KMS-11 (cell line): ENCODE measurements around the gene CDH4.

Experiments used
- H2AFZ ChIP-seq: fragments of 200-600 bp; sonication (generic); 2 replicates; pipeline ENCODE4 v1.6.1; 2016; ENCODE audit warnings: antibody characterized with exemption, mixed run types, low read depth
- H3K27ac ChIP-seq: fragments of 200-600 bp; sonication (generic); 2 replicates; pipeline ENCODE4 v1.6.1; 2016; ENCODE audit warnings: mild to moderate bottlenecking, mixed run types
- H3K27me3 ChIP-seq: fragments of 200-600 bp; sonication (generic); 2 replicates; pipeline ENCODE4 v1.6.1; 2017; ENCODE audit warnings: mild to moderate bottlenecking, low read depth, mixed run types, moderate library complexity; ENCODE audit not compliant: insufficient read depth
- H3K36me3 ChIP-seq: fragments of 200-600 bp; sonication (generic); 2 replicates; pipeline ENCODE4 v1.6.1; 2017; ENCODE audit warnings: mild to moderate bottlenecking, mixed run types; ENCODE audit not compliant: insufficient read depth
- H3K4me1 ChIP-seq: fragments of 200-600 bp; sonication (generic); 2 replicates; pipeline ENCODE4 v1.6.1; 2016; ENCODE audit warnings: mild to moderate bottlenecking, low read depth, mixed run types; ENCODE audit not compliant: poor library complexity, severe bottlenecking
- H3K4me2 ChIP-seq: fragments of 200-600 bp; sonication (generic); 2 replicates; pipeline ENCODE4 v1.7.0; 2016; ENCODE audit warnings: mild to moderate bottlenecking, mixed run types
- H3K4me3 ChIP-seq: fragments of 200-600 bp; sonication (generic); IDR thresholded peaks from 2 replicates; pipeline ENCODE4 v1.6.1; 2017; ENCODE audit warnings: low read depth, low read length, mixed read lengths; ENCODE audit not compliant: insufficient read depth
- H3K79me2 ChIP-seq: fragments of 200-600 bp; sonication (generic); 2 replicates; pipeline ENCODE4 v1.6.1; 2016; ENCODE audit warnings: low read depth, mixed run types; ENCODE audit not compliant: insufficient read depth
- H3K9ac ChIP-seq: fragments of 200-600 bp; sonication (generic); 2 replicates; pipeline ENCODE4 v1.6.1; 2016; ENCODE audit warnings: mild to moderate bottlenecking, mixed run types
- H4K20me1 ChIP-seq: fragments of 200-600 bp; sonication (generic); 2 replicates; pipeline ENCODE4 v1.6.1; 2016; ENCODE audit warnings: mild to moderate bottlenecking, mixed run types; ENCODE audit not compliant: insufficient read depth
- CTCF ChIP-seq: fragments of 200-600 bp; sonication (generic); conservative IDR thresholded peaks from 2 replicates; pipeline ENCODE4 v1.6.1; 2017; ENCODE audit warnings: low read depth, mild to moderate bottlenecking, antibody characterized with exemption, low read length, moderate library complexity, mixed read lengths

The CDH4 gene

GRCh38 chr20:61433816-61434215, 181.8 kb downstream of the CDH4 start:
- Histone ChIP-seq H3K79me2 (no peaks in the 10 kb centered on the region), H3K36me3 (no peaks in the 10 kb centered on the region), H3K4me1 (no peaks in the 10 kb centered on the region), H3K9ac (no peak overlapping the region), H3K27ac (no peak overlapping the region), H3K4me2 (no peak overlapping the region), H2AFZ (no peak overlapping the region), H3K4me3 (no peak overlapping the region), H3K27me3 (no peaks in the 10 kb centered on the region; the same call in 1 of the 2 replicates), H4K20me1 (no peaks in the 10 kb centered on the region)
- no peak for TF ChIP-seq CTCF

GRCh38 chr20:61434341-61434781, 182.3 kb downstream of the CDH4 start:
- H3K4me1 ChIP-seq = no peaks in the 10 kb centered on the region
- no peak overlapping the region for H2AFZ ChIP-seq
- no peaks in the 10 kb centered on the region for H3K36me3 ChIP-seq
- no peak overlapping the region for H3K9ac ChIP-seq
- H3K79me2 ChIP-seq = no peaks in the 10 kb centered on the region
- H3K27me3 ChIP-seq = no peaks in the 10 kb centered on the region; the same call in 1 of the 2 replicates
- no peak for TF ChIP-seq CTCF
- no peak overlapping the region for H3K4me3 ChIP-seq
- H4K20me1 ChIP-seq = no peaks in the 10 kb centered on the region
- H3K27ac ChIP-seq = no peak overlapping the region
- no peak overlapping the region for H3K4me2 ChIP-seq

- H3K4me3 ChIP-seq = no peak overlapping the region
- TF ChIP-seq CTCF = no peak
- H3K9ac ChIP-seq = no peak overlapping the region
- H2AFZ ChIP-seq = no peak overlapping the region
- no peaks in the 10 kb centered on the region for H4K20me1 ChIP-seq
- no peaks in the 10 kb centered on the region; the same call in 1 of the 2 replicates for H3K27me3 ChIP-seq
- no peaks in the 10 kb centered on the region for H3K79me2 ChIP-seq
- no peaks in the 10 kb centered on the region for H3K36me3 ChIP-seq
- H3K4me1 ChIP-seq = no peaks in the 10 kb centered on the region
- H3K4me2 ChIP-seq = no peak overlapping the region
- no peak overlapping the region for H3K27ac ChIP-seq
Measured at GRCh38 chr20:61435184-61435822, 183.2 kb downstream of the CDH4 start.

- Histone ChIP-seq H3K4me1 (no peaks in the 10 kb centered on the region), H3K9ac (no peak overlapping the region), H3K4me2 (no peak overlapping the region), H3K27me3 (no peaks in the 10 kb centered on the region; the same call in 1 of the 2 replicates), H3K4me3 (no peak overlapping the region), H3K36me3 (no peaks in the 10 kb centered on the region), H4K20me1 (no peaks in the 10 kb centered on the region), H3K79me2 (no peaks in the 10 kb centered on the region), H2AFZ (no peak overlapping the region), H3K27ac (no peak overlapping the region)
- TF ChIP-seq CTCF = no peak
Measured at GRCh38 chr20:61435823-61436220, 183.8 kb downstream of the CDH4 start.
